Bronchial epithelial cell (primary cell): ENCODE results near the gene STX11. TPM values are rescaled to one million over a fixed set of nuclear protein-coding genes. Genes with fewer than 3 reads are reported as not detected.

ENCODE experiments used
- DNase-seq: peaks from one replicate; pipeline ENCODE4 v3.0.0-alpha.2; 2010; ENCODE audit warnings: low read depth
- FAIRE-seq: peaks from 2 replicates; lab custom pipeline; 2011; peaks lifted over from hg19 to GRCh38; lab: Jason Lieb, UNC
- H3K27me3 ChIP-seq: 2 replicates; pipeline ENCODE4 v1.5.1; 2011; ENCODE audit warnings: low read length; ENCODE audit not compliant: control insufficient read depth, insufficient read depth
- H3K36me3 ChIP-seq: 2 replicates; pipeline ENCODE4 v1.5.1; 2011; ENCODE audit warnings: low read length; ENCODE audit not compliant: control insufficient read depth, insufficient read depth
- H3K4me3 ChIP-seq: 2 replicates; pipeline ENCODE4 v1.5.1; 2011; ENCODE audit warnings: mild to moderate bottlenecking, low read depth, low read length, control low read depth
- total RNA-seq: library from RNA; depleted of rRNA; stranded (reverse); fragments of >200 nt; gene quantifications from 2 replicates; pipeline ENCODE4 v1.2.1, GENCODE V29; 2014
- TF ChIP-seq, protein P1 (sequence below): IDR thresholded peaks from 2 replicates; pipeline ENCODE4 v1.5.1; 2011; ENCODE audit warnings: mild to moderate bottlenecking, moderate library complexity, low read length, control low read depth, inconsistent platforms; ENCODE audit not compliant: insufficient read depth, severe bottlenecking

The STX11 gene
- total RNA-seq, 1 donor from 2014 or later: 0.26 TPM

GRCh38 chr6:144156338-144156737, 6.0 kb downstream of the STX11 start:
- H3K27me3 ChIP-seq: no peaks in the 10 kb centered on the region
- DNase-seq: no peak
- H3K4me3 ChIP-seq: no peak overlapping the region
- no peaks in the 10 kb centered on the region for H3K36me3 ChIP-seq
- FAIRE-seq: no peak
- TF ChIP-seq, protein P1, sequence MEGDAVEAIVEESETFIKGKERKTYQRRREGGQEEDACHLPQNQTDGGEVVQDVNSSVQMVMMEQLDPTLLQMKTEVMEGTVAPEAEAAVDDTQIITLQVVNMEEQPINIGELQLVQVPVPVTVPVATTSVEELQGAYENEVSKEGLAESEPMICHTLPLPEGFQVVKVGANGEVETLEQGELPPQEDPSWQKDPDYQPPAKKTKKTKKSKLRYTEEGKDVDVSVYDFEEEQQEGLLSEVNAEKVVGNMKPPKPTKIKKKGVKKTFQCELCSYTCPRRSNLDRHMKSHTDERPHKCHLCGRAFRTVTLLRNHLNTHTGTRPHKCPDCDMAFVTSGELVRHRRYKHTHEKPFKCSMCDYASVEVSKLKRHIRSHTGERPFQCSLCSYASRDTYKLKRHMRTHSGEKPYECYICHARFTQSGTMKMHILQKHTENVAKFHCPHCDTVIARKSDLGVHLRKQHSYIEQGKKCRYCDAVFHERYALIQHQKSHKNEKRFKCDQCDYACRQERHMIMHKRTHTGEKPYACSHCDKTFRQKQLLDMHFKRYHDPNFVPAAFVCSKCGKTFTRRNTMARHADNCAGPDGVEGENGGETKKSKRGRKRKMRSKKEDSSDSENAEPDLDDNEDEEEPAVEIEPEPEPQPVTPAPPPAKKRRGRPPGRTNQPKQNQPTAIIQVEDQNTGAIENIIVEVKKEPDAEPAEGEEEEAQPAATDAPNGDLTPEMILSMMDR: no peak

DNA sequence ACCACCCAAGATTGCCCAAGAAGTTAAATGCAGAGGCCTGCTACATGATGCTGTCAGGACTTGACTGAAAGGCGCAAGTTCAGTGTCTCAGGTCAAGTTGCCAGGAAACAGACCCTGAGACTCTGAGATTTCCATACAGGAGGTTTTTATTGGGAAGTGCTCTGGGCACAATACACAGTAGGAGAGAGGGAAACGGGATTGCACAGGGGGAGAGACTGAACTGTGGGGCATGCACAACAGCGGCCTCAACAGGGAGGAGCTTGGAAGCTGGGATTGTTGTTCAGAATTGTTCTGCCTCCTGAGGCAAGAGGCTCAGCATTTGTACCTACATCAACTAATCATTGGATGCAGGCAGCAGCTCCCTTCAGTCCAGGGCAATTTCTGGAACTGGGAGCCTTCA, 6.7 kb downstream of the STX11 start:
- FAIRE-seq (no peak), DNase-seq (no peak)
- Histone ChIP-seq H3K4me3 (no peak overlapping the region), H3K36me3 (no peaks in the 10 kb centered on the region), H3K27me3 (no peaks in the 10 kb centered on the region)
- TF ChIP-seq, protein P1: no peak

- FAIRE-seq: no peak
- H3K4me3 ChIP-seq: no peak overlapping the region
- H3K36me3 ChIP-seq: no peaks in the 10 kb centered on the region
- peak; percentile 17 for DNase-seq
- no peaks in the 10 kb centered on the region for H3K27me3 ChIP-seq
- TF ChIP-seq, protein P1: no peak
Measured at GRCh38 chr6:144158133-144158532, 7.8 kb downstream of the STX11 start.

DNA sequence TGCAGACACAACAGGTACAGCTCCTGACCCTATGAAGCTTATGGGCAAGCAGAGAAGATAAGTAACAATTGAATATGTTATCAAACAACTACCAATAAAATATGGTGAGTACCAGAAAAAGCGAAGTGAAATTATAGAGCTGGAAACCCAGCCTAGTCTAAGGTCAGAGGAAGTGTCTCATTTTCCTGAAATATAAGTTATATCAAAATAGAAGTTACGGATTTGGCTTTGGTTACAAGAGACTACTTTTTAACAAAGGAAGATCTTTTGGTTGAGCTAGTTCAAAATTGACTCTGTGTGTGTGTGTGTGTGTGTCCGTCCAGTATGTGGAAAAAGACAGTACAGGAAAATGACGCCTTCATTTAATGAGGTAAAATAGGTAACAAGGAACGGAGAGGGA, 8.9 kb downstream of the STX11 start:
- FAIRE-seq (no peak), DNase-seq (no peak)
- Histone ChIP-seq H3K36me3 (no peaks in the 10 kb centered on the region), H3K27me3 (no peaks in the 10 kb centered on the region), H3K4me3 (no peak overlapping the region)
- TF ChIP-seq, protein P1: no peak

- no peak for FAIRE-seq
- DNase-seq: no peak
- H3K36me3 ChIP-seq: no peaks in the 10 kb centered on the region
- TF ChIP-seq, protein P1: no peak
- no peak overlapping the region for H3K4me3 ChIP-seq
- no peaks in the 10 kb centered on the region for H3K27me3 ChIP-seq
Measured at GRCh38 chr6:144159742-144160141, 9.4 kb downstream of the STX11 start.

DNA sequence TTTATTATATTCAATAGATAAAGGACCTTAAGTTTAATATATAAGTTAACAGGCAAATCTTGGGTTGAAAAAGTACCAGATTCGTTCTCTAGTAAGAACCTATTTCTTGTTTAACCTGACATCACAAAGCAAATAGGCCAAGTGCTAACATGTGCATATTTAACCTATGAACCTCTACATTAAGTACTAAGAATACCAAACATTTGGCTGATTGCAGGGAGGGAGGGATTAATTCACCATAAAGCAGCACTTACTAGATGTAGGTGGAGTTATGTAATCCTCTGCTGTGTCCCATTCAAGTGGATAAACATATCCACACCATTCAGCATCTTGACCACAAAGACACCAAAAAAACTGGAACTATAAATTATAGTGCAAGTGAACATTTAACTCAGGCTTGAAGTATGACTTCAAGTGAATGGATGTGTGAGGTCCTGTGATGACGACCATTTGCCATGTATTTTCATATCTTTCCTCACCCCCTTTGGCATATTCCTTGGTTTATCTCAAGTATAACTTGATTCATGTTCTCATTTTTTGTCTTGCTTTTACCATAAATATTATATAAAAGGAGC, 10.2 kb downstream of the STX11 start:
- FAIRE-seq: no peak
- Histone ChIP-seq H3K27me3 (no peaks in the 10 kb centered on the region), H3K36me3 (no peaks in the 10 kb centered on the region), H3K4me3 (no peak overlapping the region)
- TF ChIP-seq, protein P1: no peak
- DNase-seq: no peak
